GM12878 (cell line): ENCODE measurements around the gene CSRP1. TPM values are rescaled to one million over a fixed set of nuclear protein-coding genes. Genes with fewer than 3 reads are reported as not detected.

Source experiments
- ATAC-seq: fragments of 200-7000 bp; cut with Tn5 transposase; 3 replicates; pipeline ENCODE4 v1.9.1; 2020; ENCODE audit warnings: mild to moderate bottlenecking, moderate library complexity
- BruUV-seq: library from RNA; stranded (reverse); fragments of 400-500 nt; replicated peaks from 2 replicates; lab custom pipeline; 2021; lab: Mats Ljungman, UMichigan
- CTCF ChIA-PET: fragments of 300-600 bp; sonication (Branson Sonifier 250); formaldehyde crosslinking; extraction: SDS; loops from one replicate; lab custom pipeline; 2021; ENCODE audit warnings: inconsistent platforms; lab: Yijun Ruan, JAX
- POLR2A ChIA-PET: fragments of 350-600 bp; formaldehyde crosslinking; extraction: SDS; loops from one replicate; lab custom pipeline; 2021; ENCODE audit warnings: inconsistent platforms; lab: Charles Lee
- RAD21 ChIA-PET: fragments of 300-600 bp; sonication (Branson Sonifier 250); formaldehyde crosslinking; loops from one replicate; lab custom pipeline; 2023; ENCODE audit warnings: antibody characterized with exemption; ENCODE audit not compliant: unreplicated experiment; lab: Charles Lee
- SMC1A ChIA-PET: fragments of 300-600 bp; sonication (Branson Sonifier 250); formaldehyde crosslinking; loops from one replicate; lab custom pipeline; 2023; ENCODE audit not compliant: unreplicated experiment, uncharacterized antibody; lab: Charles Lee
- DNase-seq: peaks from one replicate; pipeline ENCODE4 v3.0.0-alpha.2; 2011; ENCODE audit warnings: low read depth, low spot score
- FAIRE-seq: peaks from 3 replicates; lab custom pipeline; 2011; peaks lifted over from hg19 to GRCh38; lab: Jason Lieb, UNC
- H2AFZ ChIP-seq: 2 replicates; pipeline ENCODE4 v1.6.0; 2011; ENCODE audit warnings: low read depth, low read length, control low read depth; ENCODE audit not compliant: control insufficient read depth
- H3K27ac ChIP-seq: 2 replicates; pipeline ENCODE4 v1.5.1; 2011; ENCODE audit warnings: control low read depth; ENCODE audit not compliant: control insufficient read depth, insufficient read depth
- H3K27me3 ChIP-seq, 2 experiments: replicated peaks in 1 of 2; 2 replicates each; pipeline versions ENCODE4 v1.6.0 to v1.6.1; 2011; ENCODE audit warnings: low read length in 1 of 2; ENCODE audit not compliant: control insufficient read depth in 2 of 2, insufficient read depth in 2 of 2
- H3K36me3 ChIP-seq, 2 experiments: 2 replicates each; pipeline ENCODE4 v1.5.1; 2011; ENCODE audit warnings: low read length in 1 of 2; ENCODE audit not compliant: control insufficient read depth in 2 of 2, insufficient read depth in 2 of 2
- H3K4me1 ChIP-seq: 2 replicates; pipeline ENCODE4 v1.6.1; 2011; ENCODE audit warnings: mild to moderate bottlenecking, low read length, moderate library complexity, mixed read lengths; ENCODE audit not compliant: control insufficient read depth, insufficient read depth
- H3K4me2 ChIP-seq: 2 replicates; pipeline ENCODE4 v1.6.0; 2011; ENCODE audit warnings: control low read depth; ENCODE audit not compliant: control insufficient read depth, insufficient read depth
- H3K4me3 ChIP-seq: fragments of 200-600 bp; sonication (generic); 2 replicates; pipeline ENCODE4 v1.5.1; 2016
- H3K79me2 ChIP-seq: 2 replicates; pipeline ENCODE4 v1.6.0; 2011; ENCODE audit warnings: low read length; ENCODE audit not compliant: control insufficient read depth, insufficient read depth
- H3K9ac ChIP-seq: 2 replicates; pipeline ENCODE4 v1.8.0; 2011; ENCODE audit warnings: low read length, control low read depth, mixed read lengths; ENCODE audit not compliant: control insufficient read depth, insufficient read depth
- H3K9me3 ChIP-seq: replicated peaks from 3 replicates; pipeline ENCODE4 v1.5.1; 2011; ENCODE audit warnings: mild to moderate bottlenecking, low read length; ENCODE audit not compliant: control insufficient read depth, insufficient read depth
- H4K20me1 ChIP-seq: 2 replicates; pipeline ENCODE4 v1.6.0; 2011; ENCODE audit not compliant: control insufficient read depth, insufficient read depth
- CBX3 ChIP-seq: fragments of 200-600 bp; sonication (generic); IDR thresholded peaks from 2 replicates; pipeline ENCODE4 v1.6.1; 2016; ENCODE audit warnings: low read depth, borderline replicate concordance
- CBX5 ChIP-seq: sonication (generic); IDR thresholded peaks from 2 replicates; pipeline ENCODE4 v1.6.1; 2016; ENCODE audit warnings: low read depth, moderate library complexity, mild to moderate bottlenecking, inconsistent platforms
- CHD2 ChIP-seq: IDR thresholded peaks from 2 replicates; pipeline ENCODE4 v1.6.1; 2011; ENCODE audit warnings: low read depth, low read length, improper control_type of control experiment, borderline replicate concordance
- CHD4 ChIP-seq: fragments of 200-600 bp; sonication (generic); IDR thresholded peaks from 2 replicates; pipeline ENCODE4 v1.6.1; 2016; ENCODE audit warnings: mild to moderate bottlenecking
- CREB1 ChIP-seq: IDR thresholded peaks from 2 replicates; pipeline ENCODE4 v1.6.1; 2012; ENCODE audit warnings: low read depth, mild to moderate bottlenecking, inconsistent platforms
- E2F4 ChIP-seq: IDR thresholded peaks from 2 replicates; pipeline ENCODE4 v1.6.1; 2012; ENCODE audit warnings: low read depth, low read length, improper control_type of control experiment
- EED ChIP-seq: sonication (generic); IDR thresholded peaks from 2 replicates; pipeline ENCODE4 v1.6.1; 2016; ENCODE audit warnings: antibody characterized with exemption, low read depth
- ETV6 ChIP-seq, 2 experiments: fragments of 450-650 bp in 1 of 2; IDR thresholded peaks in 1 of 2; conservative IDR thresholded peaks in 1 of 2; 2 replicates each; pipeline ENCODE4 v1.6.1; 2014; ENCODE audit warnings: antibody characterized with exemption in 1 of 2, borderline replicate concordance in 1 of 2, low read depth in 1 of 2, mild to moderate bottlenecking in 1 of 2, moderate library complexity in 1 of 2
- FOXM1 ChIP-seq: IDR thresholded peaks from 2 replicates; pipeline ENCODE4 v1.6.1; 2012; ENCODE audit warnings: low read depth, mild to moderate bottlenecking, inconsistent platforms, low read length, moderate library complexity
- IKZF2 ChIP-seq, 2 experiments: fragments of 450-650 bp; IDR thresholded peaks; 2 replicates each; pipeline ENCODE4 v1.6.1; 2017; ENCODE audit warnings: mild to moderate bottlenecking in 2 of 2, moderate library complexity in 2 of 2
- JUNB ChIP-seq: IDR thresholded peaks from 2 replicates; pipeline ENCODE4 v1.6.1; 2016; ENCODE audit warnings: antibody characterized with exemption, mild to moderate bottlenecking
- MAX ChIP-seq: IDR thresholded peaks from 2 replicates; pipeline ENCODE4 v1.6.1; 2012; ENCODE audit warnings: low read depth, low read length, improper control_type of control experiment
- MEF2B ChIP-seq: fragments of 450-650 bp; IDR thresholded peaks from 2 replicates; pipeline ENCODE4 v1.6.1; 2018; ENCODE audit warnings: mild to moderate bottlenecking, moderate library complexity; ENCODE audit not compliant: partially characterized antibody, poor library complexity, severe bottlenecking
- MYB ChIP-seq: fragments of 150-350 bp; IDR thresholded peaks from 2 replicates; pipeline ENCODE4 v1.6.1; 2014; ENCODE audit warnings: mild to moderate bottlenecking, low read depth, low read length, borderline replicate concordance
- NR2C2 ChIP-seq: IDR thresholded peaks from 2 replicates; pipeline ENCODE4 v1.6.1; 2011; ENCODE audit warnings: borderline replicate concordance, low read depth; ENCODE audit not compliant: control insufficient read depth, insufficient read length
- PAX8 ChIP-seq: fragments of 450-650 bp; IDR thresholded peaks from 2 replicates; pipeline ENCODE4 v1.6.1; 2017; ENCODE audit warnings: mild to moderate bottlenecking, moderate library complexity
- PBX3 ChIP-seq: IDR thresholded peaks from 2 replicates; pipeline ENCODE4 v1.6.1; 2011; ENCODE audit warnings: mild to moderate bottlenecking, low read depth, low read length, moderate library complexity; ENCODE audit not compliant: insufficient replicate concordance
- POLR2A ChIP-seq: IDR thresholded peaks from 2 replicates; pipeline ENCODE4 v1.6.1; 2011; ENCODE audit warnings: low read depth, mild to moderate bottlenecking, low read length
- RBBP5 ChIP-seq: fragments of 200-600 bp; sonication (generic); conservative IDR thresholded peaks from 2 replicates; pipeline ENCODE4 v1.6.1; 2016
- RUNX3 ChIP-seq: IDR thresholded peaks from 2 replicates; pipeline ENCODE4 v1.6.1; 2012; ENCODE audit warnings: low read length, inconsistent platforms
- SMARCA5 ChIP-seq: fragments of 450-650 bp; IDR thresholded peaks from 2 replicates; pipeline ENCODE4 v1.6.1; 2017; ENCODE audit warnings: mild to moderate bottlenecking
- SMC3 ChIP-seq: IDR thresholded peaks from 2 replicates; pipeline ENCODE4 v1.6.1; 2011; ENCODE audit warnings: low read length, improper control_type of control experiment, borderline replicate concordance
- ZNF274 ChIP-seq: IDR thresholded peaks from one replicate; pipeline ENCODE4 v1.8.0; 2011; ENCODE audit not compliant: insufficient read length, insufficient read depth
- WGBS: methylation state at CpG from one replicate; pipeline ENCODE4 v1.1.6; 2016; ENCODE audit warnings: low lambda C conversion rate; ENCODE audit not compliant: insufficient replicate concordance, insufficient coverage; ENCODE audit errors: missing lambda C conversion rate; 5-methylcytosine and 5-hydroxymethylcytosine counted together
- in situ Hi-C: fragments of 300-500 bp; cut with MboI; formaldehyde crosslinking; loops from 9 replicates; pipeline ENCODE4 v1.14.3; 2018; ENCODE audit warnings: mixed read lengths
- intact Hi-C: fragments of 100-400 bp; cut with micrococcal nuclease; formaldehyde crosslinking; loops from one replicate; pipeline ENCODE4 v1.14.2; 2022; ENCODE audit not compliant: unreplicated experiment
- polyA plus RNA-seq, 11 experiments: library from polyadenylated mRNA; depleted of rRNA in 4 of 11; unstranded in 6 of 11; stranded (reverse) in 5 of 11; fragments of >200 nt; fragmentation: Nextera tagmentation in 4 of 11; fragmentation: Illumina TruSeq in 1 of 11; extraction: Ambion mirVana in 4 of 11; extraction: Trizol in 1 of 11; gene quantifications; 1 replicate in 1 of 11; 2 replicates in 10 of 11; pipeline versions ENCODE4 v1.2.1 to v1.2.3, GENCODE V29; 2011 to 2016; ENCODE audit warnings: inconsistent platforms in 2 of 11, missing spikeins in 2 of 11, low read depth in 1 of 11
- total RNA-seq, 4 experiments: library from RNA; depleted of rRNA in 3 of 4; stranded (reverse); fragments of >200 nt in 3 of 4; fragmentation: Illumina TruSeq in 1 of 4; extraction: Trizol in 1 of 4; gene quantifications; 2 replicates each; pipeline versions ENCODE4 v1.2.1 to v1.2.3, GENCODE V29; 2013 to 2021

Gene CSRP1
- total and polyA plus RNA-seq, 10 of the 15 experiments (the other 5 are each of a cell fraction or from before 2014, with no cell fraction given), result 23.4 to 99.2 (median 80.7) TPM

GRCh38 chr1:201511396-201511940, 4.5 kb upstream of the CSRP1 start (continued):
- TF ChIP-seq CREB1, result no peak
- no peak for TF ChIP-seq POLR2A
- no peak for TF ChIP-seq MAX
- TF ChIP-seq CHD4, result no peak

- no peak for FAIRE-seq
- H3K9ac ChIP-seq, result no peak overlapping the region
- H3K36me3 ChIP-seq, result no peaks in the 10 kb centered on the region
- no peak overlapping the region; the same call in 1 of the 2 replicates for H3K27ac ChIP-seq
- no peak overlapping the region for H2AFZ ChIP-seq
- peak overlapping the region; percentile 45 for H3K4me2 ChIP-seq
- H3K79me2 ChIP-seq, result peaks cover 17% of the 10 kb centered on the region
- POLR2A ChIA-PET, result interaction anchor here (1.0 to 5.0 kb wide), 4 partner anchors 29 to 63 kb away, joined by 3 to 68 read pairs (median 18); no protein-coding TSS in a partner anchor
- 0% methylated on average over 1 of the region's 1 CpG for WGBS
- SMC1A ChIA-PET, result interaction anchor here (0.5 to 18.7 kb wide), 6 partner anchors 10 to 328 kb away, joined by 3 to 514 read pairs (median 38); no protein-coding TSS in a partner anchor
- ATAC-seq, result no peak
- H3K27me3 ChIP-seq, result no peaks in the 10 kb centered on the region
- RAD21 ChIA-PET, result interaction anchor here (0.8 to 15.3 kb wide), 6 partner anchors 8 to 164 kb away, joined by 4 to 505 read pairs (median 27); no protein-coding TSS in a partner anchor
- no peaks in the 10 kb centered on the region for H3K9me3 ChIP-seq
- in situ Hi-C loops (loop anchor here (5.0 kb wide), 1 partner anchor 63 kb away; no protein-coding TSS in a partner anchor), intact Hi-C loops (loop anchor here (10.0 kb wide), 1 partner anchor 256 kb away; no protein-coding TSS in a partner anchor)
- CTCF ChIA-PET, result interaction anchor here (0.7 to 11.2 kb wide), 13 partner anchors 12 to 319 kb away, joined by 3 to 814 read pairs (median 19); partner anchors contain the start of genes IPO9 and PHLDA3
- H3K4me3 ChIP-seq, result no peak overlapping the region
- BruUV-seq, result no TSS peak
- no peaks in the 10 kb centered on the region for H4K20me1 ChIP-seq
- DNase-seq, result peak; percentile 20
- peaks cover 44% of the 10 kb centered on the region for H3K4me1 ChIP-seq
- no peak for TF ChIP-seq NR2C2
- TF ChIP-seq E2F4, result no peak
- TF ChIP-seq EED, result no peak
- peak; percentile 35 for TF ChIP-seq MEF2B
- TF ChIP-seq ETV6 (conservative IDR thresholded peaks at IDR 0.05 in 1 of 2, IDR thresholded peaks at IDR 0.05 in 1 of 2; ENCODE audit: borderline replicate concordance in 1 of 2, low read depth in 1 of 2), result no peak
- no peak for TF ChIP-seq RBBP5
- TF ChIP-seq SMARCA5, result peak; percentile 86
- TF ChIP-seq JUNB, result no peak
- TF ChIP-seq PBX3, result no peak
- no peak for TF ChIP-seq SMC3
- no peak for TF ChIP-seq PAX8
- peak; percentile 45; the same call in 1 of the 2 replicates for TF ChIP-seq RUNX3
- TF ChIP-seq CBX5, result no peak
- TF ChIP-seq IKZF2 (IDR thresholded peaks at IDR 0.05), result no peak
- TF ChIP-seq MYB, result no peak
- no peak for TF ChIP-seq CBX3
- TF ChIP-seq ZNF274, result no peak
- TF ChIP-seq FOXM1, result no peak
- TF ChIP-seq CHD2, result no peak
- TF ChIP-seq CHD4, result no peak
Measured at GRCh38 chr1:201510734-201511133, 3.8 kb upstream of the CSRP1 start.
